Tibial nerve (tissue), 4 donors: ENCODE data around the gene DYNC1LI1.

ENCODE experiments used
- EP300 ChIP-seq, 2 donors: sonication (generic); formaldehyde crosslinking; IDR thresholded peaks; one replicate each; pipeline ENCODE4 v1.6.1; 2017; ENCODE audit warnings: antibody characterized with exemption in 2 of 2, mild to moderate bottlenecking in 1 of 2
- POLR2A ChIP-seq, 2 donors: fragments of 450-650 bp; IDR thresholded peaks; one replicate each; pipeline ENCODE4 v1.6.1; 2017; ENCODE audit warnings: antibody characterized with exemption in 2 of 2, mild to moderate bottlenecking in 2 of 2, moderate library complexity in 2 of 2
- TF ChIP-seq, protein P1 (sequence below), 5 experiments: fragments of 200-600 bp in 3 of 5; fragments of 450-650 bp in 2 of 5; sonication (generic) in 3 of 5; IDR thresholded peaks; one replicate each; pipeline ENCODE4 v1.5.1; 2016 to 2019; ENCODE audit warnings: antibody characterized with exemption in 5 of 5, mild to moderate bottlenecking in 3 of 5, moderate library complexity in 2 of 5

DNA sequence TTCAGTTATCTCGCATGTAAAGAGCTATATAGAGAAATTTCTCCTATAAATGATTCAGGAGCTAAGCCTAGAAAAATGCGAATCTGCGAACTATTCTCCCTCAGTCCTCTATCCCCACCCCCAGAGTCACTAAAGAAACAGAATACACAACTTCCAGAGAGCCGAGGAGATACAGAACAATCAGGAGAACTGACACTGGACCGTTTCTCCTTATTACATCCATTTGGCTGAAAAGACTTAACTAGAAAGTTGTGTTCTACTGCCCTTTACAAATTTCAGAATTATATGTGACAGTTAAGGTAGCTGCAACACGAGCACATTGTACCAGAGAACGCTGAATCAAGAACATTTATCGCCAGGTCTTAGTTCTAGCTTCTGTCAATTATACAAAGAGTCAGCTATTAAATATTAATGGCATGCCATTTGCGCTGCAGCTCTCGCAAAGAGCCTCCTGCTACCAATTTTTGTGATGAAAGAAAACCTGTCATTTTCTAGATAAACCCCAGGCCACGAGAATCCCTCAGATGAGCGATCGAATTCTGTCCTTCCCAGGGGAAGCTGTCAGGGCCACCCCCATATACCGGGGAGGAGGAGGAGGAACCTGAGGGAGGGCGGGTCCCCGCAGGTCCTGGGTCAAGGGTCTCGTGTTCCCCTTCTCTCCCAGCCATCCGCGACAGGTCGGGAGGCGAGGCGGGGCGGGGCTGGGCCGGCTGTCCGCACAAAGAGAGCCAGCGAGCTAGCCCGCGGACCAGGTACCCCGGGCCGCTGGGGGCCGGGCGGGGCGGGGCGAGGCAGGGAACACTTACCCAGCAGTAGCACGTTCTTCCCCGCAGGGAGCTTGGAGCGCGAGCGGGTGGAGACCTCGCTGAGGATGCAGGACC is 878 bp downstream of the DYNC1LI1 start:
- TF ChIP-seq, protein P1, sequence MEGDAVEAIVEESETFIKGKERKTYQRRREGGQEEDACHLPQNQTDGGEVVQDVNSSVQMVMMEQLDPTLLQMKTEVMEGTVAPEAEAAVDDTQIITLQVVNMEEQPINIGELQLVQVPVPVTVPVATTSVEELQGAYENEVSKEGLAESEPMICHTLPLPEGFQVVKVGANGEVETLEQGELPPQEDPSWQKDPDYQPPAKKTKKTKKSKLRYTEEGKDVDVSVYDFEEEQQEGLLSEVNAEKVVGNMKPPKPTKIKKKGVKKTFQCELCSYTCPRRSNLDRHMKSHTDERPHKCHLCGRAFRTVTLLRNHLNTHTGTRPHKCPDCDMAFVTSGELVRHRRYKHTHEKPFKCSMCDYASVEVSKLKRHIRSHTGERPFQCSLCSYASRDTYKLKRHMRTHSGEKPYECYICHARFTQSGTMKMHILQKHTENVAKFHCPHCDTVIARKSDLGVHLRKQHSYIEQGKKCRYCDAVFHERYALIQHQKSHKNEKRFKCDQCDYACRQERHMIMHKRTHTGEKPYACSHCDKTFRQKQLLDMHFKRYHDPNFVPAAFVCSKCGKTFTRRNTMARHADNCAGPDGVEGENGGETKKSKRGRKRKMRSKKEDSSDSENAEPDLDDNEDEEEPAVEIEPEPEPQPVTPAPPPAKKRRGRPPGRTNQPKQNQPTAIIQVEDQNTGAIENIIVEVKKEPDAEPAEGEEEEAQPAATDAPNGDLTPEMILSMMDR (IDR thresholded peaks at IDR 0.05): no peak
- TF ChIP-seq POLR2A (IDR thresholded peaks at IDR 0.05) (no peak), EP300 (IDR thresholded peaks at IDR 0.05) (no peak)
